Globus pallidus (tissue), 1 donor: ENCODE measurements around the gene GABRB2.

Experiments
- DNase-seq: peaks from one replicate; pipeline ENCODE4 v3.0.0-alpha.2; 2015; ENCODE audit warnings: low spot score

GABRB2 gene

DNA sequence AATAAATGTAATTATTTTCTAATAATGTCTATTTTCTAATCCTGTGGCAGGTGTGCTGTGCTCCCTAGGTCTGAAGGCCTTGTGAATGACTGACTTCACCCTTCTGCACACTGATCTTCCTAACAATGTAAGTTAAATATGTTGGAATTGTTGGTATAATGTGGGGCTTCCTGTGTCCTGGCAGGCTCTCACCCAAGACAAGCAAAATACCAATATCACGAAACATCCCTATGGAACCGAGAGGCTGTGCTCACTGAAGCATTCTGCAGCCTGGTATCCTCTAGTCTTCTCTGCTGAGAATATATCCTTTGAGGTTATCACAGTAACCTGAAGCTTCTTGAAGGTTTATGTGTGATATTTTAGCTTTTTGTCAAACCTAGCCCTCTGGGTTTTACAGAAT, 159.4 kb downstream of the GABRB2 start:
- no peak for DNase-seq

DNA sequence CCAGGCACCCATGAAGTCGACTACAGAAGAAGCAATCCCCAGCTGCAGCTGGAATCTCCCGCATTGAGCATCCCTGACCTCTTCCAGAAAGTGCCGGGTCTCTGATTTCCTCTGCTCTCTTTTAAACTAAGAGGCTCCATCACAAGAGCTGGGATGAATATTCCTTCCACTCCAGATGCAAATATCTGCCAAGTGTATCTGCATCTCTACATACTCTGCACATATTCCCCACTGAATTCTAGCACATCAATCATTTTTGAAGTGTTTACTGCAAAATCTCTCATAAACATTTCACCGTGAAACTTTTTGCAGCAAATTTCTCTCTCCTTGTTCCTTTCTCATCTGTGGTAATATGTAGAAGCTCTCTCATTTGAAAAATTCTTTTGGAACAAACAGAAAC, 161.5 kb downstream of the GABRB2 start:
- DNase-seq = no peak

DNA sequence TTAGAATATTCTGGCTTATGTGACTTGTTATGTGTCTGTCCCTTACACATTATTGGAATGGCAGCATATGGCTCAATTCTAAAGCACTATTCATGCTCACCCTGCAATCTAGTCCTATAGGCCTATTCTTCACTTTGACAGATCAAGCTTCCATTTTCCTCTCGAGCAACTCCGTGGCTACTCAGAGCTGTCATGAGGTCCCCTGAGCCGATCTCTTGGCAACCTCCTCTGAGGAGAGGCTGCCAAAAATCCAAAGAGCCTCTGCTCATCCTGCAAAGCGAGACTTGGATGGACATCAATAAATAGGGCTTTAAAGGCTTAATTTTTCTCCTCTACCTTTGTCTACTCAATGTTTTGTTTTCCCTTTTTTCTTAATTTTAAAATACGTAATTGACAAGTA, 163.8 kb downstream of the GABRB2 start:
- no peak for DNase-seq

- DNase-seq = no peak
Observed at GRCh38 chr5:161380486-161380885, 166.0 kb downstream of the GABRB2 start.

DNA sequence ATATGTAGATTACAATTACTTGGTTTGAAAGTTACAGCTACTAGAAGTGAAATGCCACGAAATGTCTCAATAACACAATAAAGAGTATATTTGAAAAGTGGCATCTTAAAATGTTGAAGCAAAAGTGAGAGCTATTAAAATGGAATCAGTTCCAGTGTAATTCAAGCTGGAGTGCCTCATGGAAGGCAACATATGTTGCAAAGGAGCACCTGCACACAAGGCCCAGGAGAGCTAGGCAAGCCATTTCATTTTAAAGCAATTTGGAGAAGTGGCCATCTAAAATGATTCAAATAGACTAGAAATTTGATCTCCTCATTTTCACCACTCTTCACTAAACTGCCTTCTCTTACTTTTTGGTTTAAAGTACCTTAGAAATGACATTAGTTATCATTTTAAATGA, 167.8 kb downstream of the GABRB2 start:
- DNase-seq = no peak

DNA sequence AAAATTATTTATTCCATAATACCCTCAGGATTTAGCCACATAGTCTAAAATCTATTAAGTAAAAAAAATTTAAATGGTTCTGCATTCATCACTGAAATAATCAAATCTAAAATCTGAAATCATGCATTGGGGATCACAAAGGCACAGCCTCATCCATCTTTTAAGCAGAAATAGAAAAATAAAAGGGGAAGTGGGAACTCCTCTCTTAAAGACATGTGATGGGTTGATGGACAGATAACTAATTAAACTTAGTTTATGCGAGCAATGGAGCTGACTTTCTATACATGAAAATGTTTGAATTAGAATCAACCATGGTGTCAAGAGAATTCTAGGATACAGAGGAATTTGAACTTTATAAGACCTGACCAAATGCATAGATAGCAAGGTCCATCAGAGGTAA, 170.5 kb downstream of the GABRB2 start:
- DNase-seq = no peak

DNA sequence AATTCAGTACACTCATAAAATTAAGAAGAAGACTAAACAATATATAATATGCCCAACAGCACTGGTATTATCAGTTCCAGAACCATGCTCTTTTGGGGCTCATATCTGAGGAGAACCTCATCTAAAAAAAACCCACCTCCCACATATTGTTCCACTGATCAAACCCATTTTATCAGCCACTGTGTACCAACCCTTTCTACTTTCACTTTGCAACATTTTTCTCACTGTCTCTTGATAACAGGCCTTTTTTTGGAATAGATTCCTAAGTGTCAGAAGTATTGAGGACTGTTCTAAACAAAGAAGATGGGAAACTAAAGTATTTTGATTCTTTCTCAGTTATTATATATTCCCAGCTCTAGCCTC, 173.2 kb downstream of the GABRB2 start:
- DNase-seq = no peak

DNA sequence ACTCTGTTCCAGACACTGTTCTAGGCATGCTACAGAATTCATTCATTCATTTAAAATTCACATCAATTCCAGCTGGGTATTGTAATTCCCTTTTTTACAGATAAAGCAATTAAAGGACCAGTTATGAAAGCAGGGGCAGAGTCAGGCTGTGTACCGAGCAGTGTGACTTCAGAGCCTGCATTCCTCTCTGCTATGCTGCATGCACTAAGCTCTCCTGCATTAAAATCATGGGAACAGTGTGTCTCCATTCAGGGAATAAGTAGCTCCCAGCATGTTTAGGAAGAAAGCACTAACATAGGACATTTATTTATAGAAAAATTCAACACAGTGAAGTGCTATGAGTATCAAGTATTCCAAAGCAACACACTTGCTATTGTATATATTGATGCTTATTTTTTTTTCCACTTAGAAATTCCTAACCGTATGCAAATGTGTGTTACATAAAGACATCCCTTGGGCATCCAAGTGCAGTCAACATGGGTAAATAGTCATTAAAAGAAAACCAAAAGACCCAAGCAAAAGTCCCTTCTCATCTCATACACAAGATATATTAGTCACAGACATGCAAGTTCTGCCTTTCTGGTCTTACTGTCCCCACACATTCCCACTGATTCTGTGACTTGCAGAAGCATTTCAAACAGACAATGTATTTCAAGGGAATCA, 173.7 kb downstream of the GABRB2 start:
- DNase-seq = no peak

GRCh38 chr5:161369022-161369421, 177.5 kb downstream of the GABRB2 start:
- DNase-seq = no peak

DNA sequence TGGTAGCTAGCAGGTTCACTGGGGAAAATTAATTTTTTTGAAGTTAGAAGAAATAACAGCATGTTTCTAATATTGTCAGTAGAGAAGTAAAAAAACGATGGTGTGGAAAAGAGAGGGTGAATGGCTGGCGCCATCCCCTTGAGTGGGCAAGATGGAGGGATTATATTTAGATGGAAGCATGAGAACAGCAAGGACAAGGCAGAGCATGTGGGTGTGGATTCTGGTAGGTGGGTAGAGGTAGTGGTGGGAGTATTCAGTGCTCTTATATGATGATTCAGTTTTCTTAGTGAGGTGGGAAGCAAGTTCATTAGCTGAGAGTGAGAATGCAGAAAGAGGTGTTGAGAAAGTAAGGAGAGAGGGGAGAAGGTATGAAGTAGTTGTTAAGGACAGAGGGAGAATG, 188.1 kb downstream of the GABRB2 start:
- DNase-seq = no peak

DNA sequence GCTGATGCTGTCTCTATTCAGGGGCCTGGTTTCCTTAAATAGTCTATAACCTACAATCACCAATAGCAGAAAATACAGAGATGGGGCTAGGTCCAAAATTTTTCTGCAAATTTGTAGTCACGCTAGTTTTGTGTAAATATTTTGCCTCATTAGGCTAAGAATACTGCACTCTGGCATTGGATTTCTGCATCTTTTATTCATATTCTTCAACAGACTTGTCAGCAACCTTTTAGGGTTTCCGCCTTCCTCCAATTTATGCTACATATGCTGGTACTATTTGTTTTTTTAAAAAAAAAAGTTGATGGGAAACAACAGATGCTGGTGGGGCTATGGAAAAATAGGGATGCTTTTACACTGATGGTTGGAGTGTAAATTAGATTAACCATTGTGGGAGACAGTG, 202.3 kb downstream of the GABRB2 start:
- no peak for DNase-seq

DNA sequence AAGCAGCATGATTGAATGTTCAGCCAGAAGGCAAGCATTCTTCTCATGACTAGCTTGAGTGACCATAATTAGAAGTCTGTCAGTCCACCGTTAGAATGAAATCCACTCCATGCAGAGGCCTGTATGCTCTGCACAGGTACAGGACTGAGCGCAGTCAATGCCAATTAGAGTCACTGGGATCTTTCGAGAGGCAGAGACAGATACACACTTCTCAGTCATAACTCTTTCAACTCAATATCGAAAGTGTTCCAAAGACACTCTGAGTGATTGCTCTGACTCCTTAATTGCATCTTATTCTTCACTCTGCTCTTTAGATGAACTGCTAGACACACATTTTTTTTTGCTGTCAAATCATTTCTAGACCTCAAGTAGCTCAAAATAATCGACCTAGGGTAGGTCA, 203.6 kb downstream of the GABRB2 start:
- DNase-seq = no peak

GRCh38 chr5:161340012-161340411, 206.5 kb downstream of the GABRB2 start:
- DNase-seq = no peak

DNA sequence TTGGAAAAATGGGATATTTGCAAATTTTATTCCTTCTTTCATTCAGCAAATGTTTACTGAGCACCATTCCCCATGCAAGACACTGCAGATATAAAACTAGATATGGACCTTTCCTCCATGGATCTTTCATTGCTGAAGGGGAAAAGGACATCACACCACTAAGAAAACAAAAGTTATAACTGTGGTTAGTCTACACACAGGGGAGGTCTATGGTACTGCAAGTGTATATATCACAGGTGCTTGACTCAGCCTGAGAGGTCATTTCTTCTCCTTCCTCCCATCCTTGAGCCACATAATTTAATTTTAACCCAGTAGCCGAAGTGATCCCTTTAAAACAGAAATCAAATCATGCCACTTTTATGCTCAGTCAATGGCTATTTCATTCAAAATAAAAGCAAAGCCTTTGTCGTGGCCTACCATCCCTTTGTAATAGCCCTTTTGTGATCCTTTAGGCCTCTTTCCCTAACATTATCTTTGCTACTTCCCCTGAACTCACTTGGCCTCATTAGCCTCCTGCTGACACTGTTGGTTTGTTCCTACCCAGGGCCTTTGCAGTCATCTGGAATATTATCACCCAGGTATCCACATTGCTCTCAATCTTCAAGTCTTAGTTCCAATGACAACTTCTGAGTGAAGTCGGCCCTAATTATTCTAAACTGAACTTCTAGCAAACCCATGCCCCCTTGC, 213.2 kb downstream of the GABRB2 start:
- no peak for DNase-seq

DNA sequence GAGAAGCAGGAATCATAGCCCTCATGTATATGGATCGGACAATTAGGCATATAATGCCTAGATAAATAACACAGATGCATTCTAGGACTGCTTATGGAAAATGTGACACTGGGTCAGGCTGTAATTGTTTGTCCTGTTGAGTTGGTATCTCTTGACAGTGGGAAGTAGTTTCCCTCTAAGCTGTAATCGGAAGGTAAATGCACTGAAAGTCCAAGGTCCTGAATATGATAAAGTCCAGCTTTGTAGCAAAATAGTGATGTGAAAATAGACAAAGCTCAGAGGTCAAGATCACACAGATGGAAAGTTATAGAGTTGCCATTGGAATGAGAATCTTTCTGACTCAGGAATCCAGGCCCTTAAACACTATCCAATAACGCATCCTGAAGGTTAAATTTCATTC, 214.2 kb downstream of the GABRB2 start:
- no peak for DNase-seq

DNA sequence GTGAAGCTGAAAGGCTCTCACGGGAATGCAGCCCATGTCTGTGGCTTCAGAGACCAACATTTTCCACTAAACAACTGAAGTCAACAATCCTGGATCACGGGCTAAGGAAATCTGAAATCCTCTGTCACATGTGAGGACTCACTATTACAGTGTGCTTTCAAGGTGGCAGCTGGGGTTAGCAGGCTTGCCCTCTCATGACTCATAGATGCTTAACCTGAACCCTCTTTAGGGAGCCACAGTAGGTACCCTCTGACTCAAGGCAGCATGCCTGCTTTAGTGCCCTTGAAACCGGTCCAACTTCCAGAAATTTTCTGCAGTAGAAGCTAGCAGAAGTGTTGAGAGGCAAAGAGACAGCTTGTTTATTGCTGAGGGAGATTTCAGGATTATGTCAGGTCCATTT, 232.5 kb downstream of the GABRB2 start:
- DNase-seq = no peak

- no peak for DNase-seq
Observed at GRCh38 chr5:161312882-161313281, 233.6 kb downstream of the GABRB2 start.

GRCh38 chr5:161311965-161312364, 234.6 kb downstream of the GABRB2 start:
- no peak for DNase-seq

DNA sequence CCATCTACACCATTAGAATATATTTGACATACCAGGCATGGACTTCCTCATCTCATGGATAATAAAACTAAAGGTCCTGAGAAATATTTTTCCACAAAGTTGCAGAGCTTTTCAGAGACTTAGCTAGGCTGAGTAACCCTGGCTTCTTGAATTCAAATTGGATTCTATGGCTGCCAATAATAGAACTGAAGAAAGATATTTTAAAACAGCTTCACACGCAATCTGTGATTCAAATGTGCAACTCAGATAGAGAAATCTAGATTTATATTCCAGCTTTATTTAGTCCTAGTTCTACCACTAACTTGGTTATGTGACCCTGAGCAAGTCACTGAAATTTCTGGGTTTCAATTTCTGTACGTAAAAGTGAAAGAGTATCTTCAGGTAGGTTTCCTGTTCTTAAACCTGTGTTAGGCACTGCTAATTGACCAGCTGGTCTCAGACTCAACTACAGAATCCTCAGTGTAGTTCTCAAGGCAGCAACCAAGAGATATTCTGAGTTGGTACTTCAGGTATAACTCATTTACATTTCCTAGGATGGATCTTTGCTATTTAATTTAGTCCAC, 235.3 kb downstream of the GABRB2 start:
- no peak for DNase-seq

GRCh38 chr5:161306351-161306995, 240.1 kb downstream of the GABRB2 start:
- no peak for DNase-seq

DNA sequence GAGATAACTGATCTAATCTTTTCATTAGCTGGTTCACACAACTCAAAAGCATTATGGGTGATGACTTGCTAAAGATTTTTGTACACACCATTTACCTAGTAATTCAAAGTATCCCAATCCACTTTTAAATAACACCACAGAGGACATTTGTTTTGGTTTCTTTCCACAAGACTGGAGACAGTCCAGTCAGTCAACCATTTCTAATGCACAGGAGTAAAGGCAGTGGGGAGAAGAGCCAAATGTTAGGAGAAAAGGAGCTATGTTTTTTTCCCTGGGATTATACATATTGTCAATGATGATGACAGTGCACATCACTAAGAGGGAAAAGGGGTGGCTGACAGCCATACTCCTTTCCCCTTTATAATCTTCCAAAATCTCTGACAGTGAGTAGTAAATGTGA, 240.9 kb downstream of the GABRB2 start:
- DNase-seq = no peak

GRCh38 chr5:161302559-161302958, 244.0 kb downstream of the GABRB2 start:
- no peak for DNase-seq

GRCh38 chr5:161301586-161301985, 244.9 kb downstream of the GABRB2 start:
- no peak for DNase-seq
